WTC11 (cell line): ENCODE results near the gene HDGFL2. TPM values are rescaled to one million over a fixed set of nuclear protein-coding genes. Genes with fewer than 3 reads are reported as not detected.
A peak's percentile ranks its signal among the peaks of the same experiment; 100 is the strongest.

Experiments used
- ATAC-seq: fragments of 200-7000 bp; cut with Tn5 transposase; 2 replicates; pipeline ENCODE4 v1.10.0; 2021; ENCODE audit warnings: mild to moderate bottlenecking, moderate library complexity
- CTCF ChIA-PET: fragments of 300-600 bp; sonication (Branson Sonifier 250); formaldehyde crosslinking; loops from one replicate; lab custom pipeline; 2021; ENCODE audit warnings: antibody characterized with exemption; lab: Charles Lee
- POLR2A ChIA-PET: fragments of 350-600 bp; sonication (Branson Sonifier 250); formaldehyde crosslinking; loops from one replicate; lab custom pipeline; 2021; ENCODE audit warnings: antibody characterized with exemption; lab: Charles Lee
- DNase-seq: peaks from one replicate; pipeline ENCODE4 v3.0.0; 2021; ENCODE audit warnings: low spot score
- H3K27ac Mint-ChIP-seq: 2 replicates; pipeline ENCODE4 v1.8.0; 2021; ENCODE audit warnings: mixed read lengths
- H3K27me3 Mint-ChIP-seq: 2 replicates; pipeline ENCODE4 v1.8.0; 2021; ENCODE audit warnings: low read depth, mild to moderate bottlenecking, moderate library complexity, mixed read lengths
- H3K36me3 Mint-ChIP-seq: 2 replicates; pipeline ENCODE4 v1.8.0; 2021; ENCODE audit warnings: mixed read lengths
- H3K4me1 Mint-ChIP-seq: 2 replicates; pipeline ENCODE4 v1.8.0; 2022; ENCODE audit warnings: mixed read lengths
- H3K4me3 Mint-ChIP-seq: 2 replicates; pipeline ENCODE4 v1.8.0; 2021; ENCODE audit warnings: mild to moderate bottlenecking, moderate library complexity, mixed read lengths
- H3K9me3 Mint-ChIP-seq: 2 replicates; pipeline ENCODE4 v1.8.0; 2021; ENCODE audit warnings: mixed read lengths
- AFF4 ChIP-seq: sonication (generic); formaldehyde crosslinking; IDR thresholded peaks from 2 replicates; pipeline ENCODE4 v1.8.1; 2023; ENCODE audit warnings: mild to moderate bottlenecking, missing genetic modification reagents, borderline replicate concordance
- CBFB ChIP-seq: sonication (generic); formaldehyde crosslinking; IDR thresholded peaks from 2 replicates; pipeline ENCODE4 v1.8.1; 2022; ENCODE audit warnings: mild to moderate bottlenecking, low read depth, missing genetic modification reagents
- CREB1 ChIP-seq: sonication (generic); formaldehyde crosslinking; IDR thresholded peaks from 2 replicates; pipeline ENCODE4 v1.8.0; 2023; ENCODE audit warnings: mild to moderate bottlenecking, missing genetic modification reagents
- CREM ChIP-seq: sonication (generic); formaldehyde crosslinking; IDR thresholded peaks from 2 replicates; pipeline ENCODE4 v1.8.1; 2022; ENCODE audit warnings: mild to moderate bottlenecking, missing genetic modification reagents, moderate library complexity
- EMX1 ChIP-seq: fragments of 250-450 bp; sonication (Bioruptor Pico); IDR thresholded peaks from 2 replicates; pipeline ENCODE4 v1.8.0; 2021; ENCODE audit warnings: mild to moderate bottlenecking
- FOXK1 ChIP-seq: sonication (generic); formaldehyde crosslinking; IDR thresholded peaks from 2 replicates; pipeline ENCODE4 v1.8.0; 2022; ENCODE audit warnings: mild to moderate bottlenecking, moderate library complexity, missing genetic modification reagents
- GABPB1 ChIP-seq: sonication (generic); formaldehyde crosslinking; IDR thresholded peaks from 2 replicates; pipeline ENCODE4 v1.8.1; 2023; ENCODE audit warnings: mild to moderate bottlenecking, missing genetic modification reagents
- GRHL2 ChIP-seq: fragments of 250-450 bp; sonication (Bioruptor Pico); IDR thresholded peaks from 2 replicates; pipeline ENCODE4 v1.8.0; 2022; ENCODE audit warnings: mild to moderate bottlenecking, moderate library complexity; ENCODE audit not compliant: insufficient replicate concordance, severe bottlenecking
- GTF2I ChIP-seq: fragments of 250-450 bp; sonication (Bioruptor Pico); conservative IDR thresholded peaks from 2 replicates; pipeline ENCODE4 v1.4.0; 2021; ENCODE audit warnings: mild to moderate bottlenecking
- IRF2 ChIP-seq: sonication (generic); formaldehyde crosslinking; IDR thresholded peaks from 2 replicates; pipeline ENCODE4 v1.8.0; 2022; ENCODE audit warnings: low read depth, missing genetic modification reagents, borderline replicate concordance
- JUN ChIP-seq: sonication (generic); formaldehyde crosslinking; IDR thresholded peaks from 2 replicates; pipeline ENCODE4 v1.8.0; 2023; ENCODE audit warnings: mild to moderate bottlenecking, missing genetic modification reagents
- MAX ChIP-seq: sonication (generic); formaldehyde crosslinking; IDR thresholded peaks from 2 replicates; pipeline ENCODE4 v1.8.0; 2022; ENCODE audit warnings: mild to moderate bottlenecking, missing genetic modification reagents
- MLX ChIP-seq: sonication (generic); formaldehyde crosslinking; IDR thresholded peaks from 2 replicates; pipeline ENCODE4 v1.8.1; 2023; ENCODE audit warnings: mild to moderate bottlenecking, missing genetic modification reagents, moderate library complexity
- MXD4 ChIP-seq: fragments of 250-450 bp; sonication (Bioruptor Pico); IDR thresholded peaks from 2 replicates; pipeline ENCODE4 v1.8.0; 2021; ENCODE audit warnings: mild to moderate bottlenecking, moderate library complexity, borderline replicate concordance
- NFATC4 ChIP-seq: fragments of 250-450 bp; sonication (Bioruptor Pico); IDR thresholded peaks from 2 replicates; pipeline ENCODE4 v1.9.0; 2021; ENCODE audit warnings: mild to moderate bottlenecking
- NFE2L1 ChIP-seq: sonication (generic); formaldehyde crosslinking; IDR thresholded peaks from 2 replicates; pipeline ENCODE4 v1.8.1; 2023; ENCODE audit warnings: missing genetic modification reagents
- NFYB ChIP-seq: sonication (generic); formaldehyde crosslinking; conservative IDR thresholded peaks from 2 replicates; pipeline ENCODE4 v1.8.0; 2022; ENCODE audit warnings: low read depth, missing genetic modification reagents
- NR1H2 ChIP-seq: sonication (generic); formaldehyde crosslinking; IDR thresholded peaks from 2 replicates; pipeline ENCODE4 v1.9.0; 2021; ENCODE audit warnings: mild to moderate bottlenecking, moderate library complexity, missing genetic modification reagents
- PRRX2 ChIP-seq: fragments of 250-450 bp; sonication (Bioruptor Pico); IDR thresholded peaks from 2 replicates; pipeline ENCODE4 v1.8.0; 2021; ENCODE audit warnings: mild to moderate bottlenecking
- RORB ChIP-seq: fragments of 250-450 bp; sonication (Bioruptor Pico); IDR thresholded peaks from 2 replicates; pipeline ENCODE4 v1.9.0; 2021; ENCODE audit warnings: mild to moderate bottlenecking
- TCF7 ChIP-seq: sonication (generic); formaldehyde crosslinking; IDR thresholded peaks from 2 replicates; pipeline ENCODE4 v1.8.0; 2022; ENCODE audit warnings: mild to moderate bottlenecking, low read depth, missing genetic modification reagents, moderate library complexity
- USF2 ChIP-seq: sonication (generic); formaldehyde crosslinking; IDR thresholded peaks from 2 replicates; pipeline ENCODE4 v1.8.1; 2023; ENCODE audit warnings: mild to moderate bottlenecking, missing genetic modification reagents, moderate library complexity
- ZNF138 ChIP-seq: sonication (generic); formaldehyde crosslinking; conservative IDR thresholded peaks from 2 replicates; pipeline ENCODE4 v1.8.1; 2022; ENCODE audit warnings: mild to moderate bottlenecking, moderate library complexity, missing genetic modification reagents
- ZNF281 ChIP-seq: sonication (generic); formaldehyde crosslinking; IDR thresholded peaks from 2 replicates; pipeline ENCODE4 v1.8.0; 2023; ENCODE audit warnings: mild to moderate bottlenecking, missing genetic modification reagents
- total RNA-seq: library from RNA; stranded (reverse); gene quantifications from 3 replicates; pipeline ENCODE4 v1.2.3, GENCODE V29; 2021
- TF ChIP-seq, protein P1 (sequence below): fragments of 250-450 bp; sonication (Bioruptor Pico); IDR thresholded peaks from 2 replicates; pipeline ENCODE4 v1.9.0; 2021; ENCODE audit warnings: mild to moderate bottlenecking
- TF ChIP-seq, protein P2 (sequence below): sonication (generic); formaldehyde crosslinking; IDR thresholded peaks from 2 replicates; pipeline ENCODE4 v1.8.1; 2022; ENCODE audit warnings: mild to moderate bottlenecking, moderate library complexity, missing genetic modification reagents

The HDGFL2 gene
- total RNA-seq, 1 experiment from 2014 or later = 115 TPM

DNA sequence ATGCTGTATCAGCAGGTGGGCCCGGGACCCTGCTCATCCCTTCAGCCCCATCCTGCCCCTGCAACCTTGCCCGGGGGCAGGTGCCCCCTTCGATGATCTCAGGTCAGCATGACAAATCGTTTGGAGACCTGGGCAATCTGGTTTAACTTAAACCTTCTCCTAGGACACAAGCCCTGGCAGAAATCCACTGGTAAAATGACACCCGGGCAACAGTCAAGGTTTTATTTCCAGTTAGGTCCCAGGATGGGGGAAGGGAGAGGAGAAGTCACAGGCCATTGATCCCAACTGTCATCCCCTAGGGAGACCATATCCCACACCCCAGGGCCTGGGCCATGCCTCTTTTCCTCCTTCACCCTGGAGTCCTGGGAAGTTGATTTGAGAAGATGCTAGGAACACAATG, 64.7 kb downstream of the HDGFL2 start (continued):
- no peak for TF ChIP-seq IRF2 (CRISPR knock-in tag)
- no peak for TF ChIP-seq TCF7 (CRISPR knock-in tag)
- no peak for TF ChIP-seq FOXK1 (CRISPR knock-in tag)
- no peak for TF ChIP-seq NFE2L1 (CRISPR knock-in tag)

- H3K36me3 Mint-ChIP-seq = peaks cover 3% of the 10 kb centered on the region; the same call in 1 of the 2 replicates
- TF ChIP-seq GRHL2 (CRISPR knock-in tag) (no peak), NR1H2 (CRISPR knock-in tag) (no peak), EMX1 (no peak), ZNF281 (CRISPR knock-in tag) (no peak), USF2 (CRISPR knock-in tag) (no peak), NFATC4 (no peak), GTF2I (CRISPR knock-in tag) (no peak), JUN (CRISPR knock-in tag) (no peak), RORB (CRISPR knock-in tag) (no peak), ZNF138 (CRISPR knock-in tag) (no peak), NFE2L1 (CRISPR knock-in tag) (no peak), PRRX2 (CRISPR knock-in tag) (no peak), CREB1 (no peak), CBFB (CRISPR knock-in tag) (no peak)
- TF ChIP-seq, protein P1, sequence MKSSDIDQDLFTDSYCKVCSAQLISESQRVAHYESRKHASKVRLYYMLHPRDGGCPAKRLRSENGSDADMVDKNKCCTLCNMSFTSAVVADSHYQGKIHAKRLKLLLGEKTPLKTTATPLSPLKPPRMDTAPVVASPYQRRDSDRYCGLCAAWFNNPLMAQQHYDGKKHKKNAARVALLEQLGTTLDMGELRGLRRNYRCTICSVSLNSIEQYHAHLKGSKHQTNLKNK = no peak
- TF ChIP-seq, protein P2, sequence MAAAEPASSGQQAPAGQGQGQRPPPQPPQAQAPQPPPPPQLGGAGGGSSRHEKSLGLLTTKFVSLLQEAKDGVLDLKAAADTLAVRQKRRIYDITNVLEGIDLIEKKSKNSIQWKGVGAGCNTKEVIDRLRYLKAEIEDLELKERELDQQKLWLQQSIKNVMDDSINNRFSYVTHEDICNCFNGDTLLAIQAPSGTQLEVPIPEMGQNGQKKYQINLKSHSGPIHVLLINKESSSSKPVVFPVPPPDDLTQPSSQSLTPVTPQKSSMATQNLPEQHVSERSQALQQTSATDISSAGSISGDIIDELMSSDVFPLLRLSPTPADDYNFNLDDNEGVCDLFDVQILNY (CRISPR knock-in tag) = no peak
- ATAC-seq (peak; percentile 12), DNase-seq (peak; percentile 43)
- H3K9me3 Mint-ChIP-seq = peaks cover 4% of the 10 kb centered on the region
- ChIA-PET POLR2A (no interaction called here), CTCF (interaction anchor here (1.0 to 11.1 kb wide), 5 partner anchors 10 to 95 kb away, joined by 3 to 285 read pairs (median 5); no protein-coding TSS in a partner anchor)
- H3K27me3 Mint-ChIP-seq = peaks cover 48% of the 10 kb centered on the region
- no peak overlapping the region for H3K4me3 Mint-ChIP-seq
- H3K4me1 Mint-ChIP-seq = peaks cover 4% of the 10 kb centered on the region; the same call in 1 of the 2 replicates
- H3K27ac Mint-ChIP-seq = no peak overlapping the region
Observed at GRCh38 chr19:4537953-4538600, 66.0 kb downstream of the HDGFL2 start.

- no peak for ATAC-seq
- Mint-ChIP-seq H3K4me3 (no peak overlapping the region), H3K27me3 (peaks cover 43% of the 10 kb centered on the region), H3K9me3 (peaks cover 4% of the 10 kb centered on the region), H3K4me1 (peaks cover 4% of the 10 kb centered on the region; the same call in 1 of the 2 replicates), H3K36me3 (peaks cover 3% of the 10 kb centered on the region; the same call in 1 of the 2 replicates), H3K27ac (no peak overlapping the region)
- POLR2A ChIA-PET = no interaction called here
- no peak for DNase-seq
- CTCF ChIA-PET = interaction anchor here (1.0 to 11.1 kb wide), 5 partner anchors 9 to 95 kb away, joined by 3 to 285 read pairs (median 5); no protein-coding TSS in a partner anchor
- no peak for TF ChIP-seq MLX (CRISPR knock-in tag)
- TF ChIP-seq NFYB (CRISPR knock-in tag) = no peak
- no peak for TF ChIP-seq MAX
- no peak for TF ChIP-seq GABPB1 (CRISPR knock-in tag)
- TF ChIP-seq AFF4 (CRISPR knock-in tag) = no peak
- no peak for TF ChIP-seq CREM
- TF ChIP-seq NR1H2 (CRISPR knock-in tag) = no peak
- TF ChIP-seq MXD4 = no peak
Observed at GRCh38 chr19:4538601-4538954, 66.5 kb downstream of the HDGFL2 start.
